ENCODE results near the gene ARFIP1.

Gene ARFIP1

DNA sequence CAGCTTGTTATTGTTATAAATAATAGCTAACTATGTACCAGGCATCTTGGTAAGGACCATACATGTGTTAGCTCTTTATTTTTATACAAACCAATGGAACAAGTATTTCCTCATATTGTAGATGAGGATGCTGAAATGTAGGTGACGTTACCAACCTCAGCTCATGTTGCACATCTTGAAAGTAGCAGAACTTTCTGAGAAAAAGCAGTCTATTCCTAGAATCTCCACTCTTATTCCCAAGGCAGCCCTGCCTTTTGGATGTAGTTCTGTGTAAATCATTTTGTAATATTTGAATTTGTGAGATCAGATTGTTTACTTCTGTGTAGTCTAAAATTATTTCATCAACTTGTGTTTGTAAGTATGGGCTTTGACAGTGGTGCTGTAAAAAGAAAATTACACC is 161.7 kb downstream of the ARFIP1 start:
- DNase-seq: no peak

DNA sequence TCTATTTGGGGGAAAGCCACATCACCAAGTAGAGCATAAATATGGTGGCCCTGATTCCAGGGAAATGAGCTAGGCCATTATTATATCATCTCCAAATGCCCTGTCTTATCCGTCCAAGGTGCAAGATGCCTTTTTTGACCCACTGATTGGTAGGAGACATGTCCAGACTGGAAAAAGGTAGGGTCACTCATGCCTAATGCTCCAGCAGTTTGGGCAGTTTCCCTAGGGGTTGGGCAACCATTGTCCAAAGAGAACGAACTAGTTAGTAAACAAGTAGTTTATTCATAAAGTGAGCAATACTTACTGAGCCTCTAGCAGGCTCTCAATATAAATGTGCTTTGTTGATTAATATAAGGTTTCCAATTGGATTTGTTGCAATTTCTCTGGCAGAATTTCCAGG is 162.6 kb downstream of the ARFIP1 start:
- DNase-seq: no peak

- DNase-seq: no peak
These were observed 163.9 kb downstream of the ARFIP1 start for GRCh38 chr4:152943672-152944071.

DNA sequence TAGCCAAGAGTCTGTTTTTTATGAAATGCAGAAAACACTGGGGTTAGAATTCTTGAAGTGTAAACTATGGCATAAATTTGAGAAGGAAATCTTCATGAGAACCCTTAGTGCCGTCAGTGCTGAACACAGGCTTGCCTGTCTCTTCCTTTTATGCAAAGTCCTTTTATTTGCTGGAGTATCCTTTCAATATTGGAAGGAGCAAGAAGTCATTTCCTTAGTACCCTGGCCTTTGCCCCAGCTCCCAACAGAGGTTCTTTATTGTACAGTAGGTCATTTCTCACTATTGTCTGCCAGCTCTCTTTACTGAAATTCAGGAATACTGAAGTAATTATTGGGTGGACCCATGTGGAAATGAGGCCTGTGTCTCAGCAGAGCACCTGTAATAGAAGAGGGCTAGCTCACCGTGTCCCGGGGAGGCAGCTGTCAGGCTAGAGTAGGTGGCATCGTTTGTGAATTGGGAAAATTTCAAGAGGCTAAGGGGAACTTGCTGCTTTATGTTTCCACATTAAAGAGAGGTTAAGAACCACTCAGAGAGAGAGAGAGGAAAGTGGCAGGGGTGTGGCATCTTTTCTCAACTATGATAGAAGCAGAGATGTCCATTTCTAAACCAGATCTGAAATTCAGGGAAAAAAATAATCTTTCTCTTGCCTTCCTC is 165.0 kb downstream of the ARFIP1 start:
- no peak for DNase-seq

DNA sequence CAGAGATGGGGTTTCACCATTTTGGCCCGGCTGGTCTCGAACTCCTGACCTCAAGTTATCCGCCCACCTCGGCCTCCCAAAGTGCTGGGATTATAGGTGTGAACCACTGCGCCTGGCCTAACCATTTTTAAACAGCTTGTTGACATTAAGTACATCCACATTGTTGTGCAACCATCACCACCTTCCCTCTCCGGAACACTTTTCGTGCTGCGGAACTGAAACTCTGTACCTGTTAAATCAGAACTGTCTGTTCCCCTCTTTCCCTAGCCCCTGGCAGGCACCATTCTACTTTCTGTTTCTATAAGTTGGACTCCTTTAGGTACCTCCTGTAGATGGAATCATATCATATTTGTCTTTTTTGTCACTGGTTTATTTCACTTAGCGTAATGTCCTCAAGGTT is 165.9 kb downstream of the ARFIP1 start:
- no peak for DNase-seq

GRCh38 chr4:152946446-152946845 is 166.7 kb downstream of the ARFIP1 start:
- DNase-seq: no peak

DNA sequence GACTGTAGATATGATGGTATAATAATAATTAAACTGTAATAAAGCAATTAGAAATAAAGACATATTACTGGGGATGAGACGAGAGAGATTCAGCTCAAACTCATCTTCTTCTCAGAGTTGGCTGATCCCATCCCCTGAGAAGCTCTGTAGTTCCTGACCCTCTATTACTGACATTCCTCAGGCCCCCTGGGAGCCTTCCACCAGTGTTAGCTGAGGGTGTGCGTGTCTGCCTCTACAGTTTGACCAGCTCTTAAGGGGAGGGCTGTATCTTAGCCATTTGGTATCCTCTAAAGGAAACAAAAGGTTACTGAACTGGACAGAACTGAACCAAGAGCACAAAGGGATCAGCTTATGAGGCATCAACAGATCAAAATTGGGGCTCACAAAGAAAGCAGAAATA is 167.6 kb downstream of the ARFIP1 start:
- no peak for DNase-seq

DNA sequence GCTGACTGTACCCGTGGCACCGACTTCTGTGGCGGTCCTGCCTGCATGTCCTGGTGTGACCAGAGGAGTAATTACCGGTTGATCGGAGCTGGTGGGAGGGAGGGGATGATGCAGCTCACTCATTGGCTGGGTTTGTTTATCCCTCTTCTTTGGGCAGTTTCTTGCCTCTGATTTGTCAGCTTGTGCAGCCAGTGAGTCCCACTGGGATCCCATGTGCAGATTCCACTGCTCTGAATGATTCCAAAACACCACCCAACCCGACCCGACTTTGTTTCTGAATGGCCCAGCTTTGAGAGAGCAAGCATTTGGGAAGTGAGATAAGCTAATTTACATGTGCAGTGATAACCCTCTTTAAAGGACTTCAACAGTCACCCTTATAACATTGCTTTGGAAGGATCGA is 170.2 kb downstream of the ARFIP1 start:
- no peak for DNase-seq

- no peak for DNase-seq
These were observed 170.9 kb downstream of the ARFIP1 start for GRCh38 chr4:152950402-152951274.

GRCh38 chr4:152951348-152951747 is 171.6 kb downstream of the ARFIP1 start:
- no peak for DNase-seq

DNA sequence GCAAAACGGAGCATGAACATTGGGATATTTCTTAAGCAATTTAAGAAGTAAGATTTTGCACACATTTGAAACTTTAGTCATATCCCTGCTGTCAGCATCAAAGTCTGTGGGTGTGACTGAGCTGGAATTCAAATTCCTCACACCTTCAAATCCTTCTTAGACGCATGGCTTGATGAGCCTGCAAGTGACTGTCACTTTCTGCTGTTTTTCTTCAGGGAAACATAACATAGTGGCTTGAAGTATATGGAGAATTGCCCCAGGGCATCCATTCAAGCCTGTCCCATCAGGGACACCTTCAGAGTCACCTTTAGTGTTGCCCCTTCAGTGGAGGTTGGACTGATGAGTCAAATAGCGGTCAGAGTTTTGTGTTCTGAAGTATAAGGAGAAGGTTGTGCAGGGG is 173.8 kb downstream of the ARFIP1 start:
- DNase-seq: no peak

- no peak for DNase-seq
These were observed 175.0 kb downstream of the ARFIP1 start for GRCh38 chr4:152954741-152955140.

- DNase-seq: no peak
These were observed 176.4 kb downstream of the ARFIP1 start for GRCh38 chr4:152956147-152956546.

DNA sequence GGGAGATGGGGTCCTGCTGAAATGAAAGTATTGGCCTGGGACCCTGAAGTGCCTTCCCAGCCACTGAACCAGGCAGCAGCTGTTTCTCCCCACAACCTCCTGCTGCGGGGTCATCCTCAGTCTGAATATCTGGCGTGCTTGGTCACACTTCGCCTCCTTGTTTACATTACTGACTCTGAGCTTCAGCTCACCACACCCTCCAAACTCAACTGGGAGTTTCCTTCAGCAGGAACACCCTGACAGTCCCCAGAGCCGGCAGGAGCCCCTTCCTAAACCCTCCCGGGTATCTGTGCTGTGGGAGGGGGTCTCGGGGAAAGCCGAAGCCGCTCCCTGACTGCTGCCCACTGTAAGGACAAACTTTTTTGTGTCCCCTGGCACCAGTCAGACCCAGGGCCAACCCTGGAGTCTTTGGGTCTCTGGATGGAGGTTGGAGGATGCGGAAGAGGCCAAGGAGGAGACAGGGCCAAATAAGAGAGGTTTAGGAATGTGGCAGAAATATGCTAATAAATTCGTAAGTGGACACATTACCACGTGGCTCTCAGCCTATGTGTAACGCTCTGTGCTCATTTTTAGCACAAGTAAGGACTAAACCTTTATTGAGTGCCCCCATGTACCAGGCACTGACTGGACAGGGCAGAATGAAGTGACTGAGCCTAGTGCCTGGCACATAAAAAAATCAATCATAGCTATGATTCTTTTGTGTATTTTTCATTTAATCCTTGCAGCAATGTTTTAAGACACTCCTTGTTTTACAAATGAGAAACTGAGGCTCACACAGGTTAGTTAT is 177.1 kb downstream of the ARFIP1 start:
- DNase-seq: no peak

DNA sequence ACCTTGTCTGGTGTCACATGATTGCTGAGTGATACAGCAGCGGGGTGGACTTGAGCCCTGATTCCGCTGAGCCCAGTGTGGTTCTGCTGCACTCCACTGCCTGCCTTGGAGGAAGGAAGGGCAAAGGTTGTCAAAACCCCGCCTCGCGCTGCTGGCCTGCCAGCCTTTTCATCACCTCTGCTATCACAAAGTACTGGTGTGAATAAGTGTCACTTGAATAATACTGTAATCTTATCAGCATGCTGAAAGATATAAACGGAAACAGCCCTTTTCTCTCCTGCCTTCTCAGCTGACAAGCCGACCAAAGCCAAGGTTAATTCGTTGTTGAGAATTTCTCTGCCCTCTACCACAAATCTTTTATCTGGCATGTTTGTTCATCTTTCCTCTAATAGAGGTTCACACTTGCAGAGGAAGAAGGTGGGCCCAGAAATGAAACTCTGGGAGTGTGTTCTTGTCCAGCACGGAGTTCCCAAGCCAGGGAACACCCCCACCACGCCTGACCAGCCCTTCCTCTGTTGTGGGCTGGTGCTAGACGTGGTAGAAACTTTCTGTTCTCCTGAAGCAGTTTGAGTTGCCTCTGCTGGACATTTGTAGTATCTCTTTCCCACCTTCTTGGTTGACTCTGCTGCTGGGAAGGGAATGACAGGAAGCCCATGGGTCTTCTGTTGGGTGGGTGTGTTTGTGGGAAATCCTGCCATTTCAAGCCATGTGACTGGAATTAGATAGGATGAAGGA is 177.8 kb downstream of the ARFIP1 start:
- no peak for DNase-seq

- no peak for DNase-seq
These were observed 179.3 kb downstream of the ARFIP1 start for GRCh38 chr4:152959080-152959479.

- no peak for DNase-seq
These were observed 180.3 kb downstream of the ARFIP1 start for GRCh38 chr4:152960082-152960481.

GRCh38 chr4:152961014-152961772 is 181.4 kb downstream of the ARFIP1 start:
- no peak for DNase-seq

DNA sequence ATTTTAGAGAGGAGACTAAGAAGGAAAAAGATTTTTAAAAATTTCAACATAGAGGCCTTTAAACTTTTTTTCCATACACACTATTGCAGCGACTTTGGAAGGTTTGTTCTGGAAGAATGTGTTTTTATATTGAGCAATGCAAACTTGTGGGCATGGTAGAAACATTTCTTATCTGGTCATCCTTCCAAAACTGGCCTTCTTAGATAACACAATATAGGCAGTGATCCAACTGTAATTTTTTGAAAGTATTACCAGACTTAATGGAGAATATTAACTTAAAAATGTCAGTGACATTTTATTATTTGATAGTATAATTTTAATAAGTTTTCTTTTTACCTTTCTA is 182.0 kb downstream of the ARFIP1 start:
- no peak for DNase-seq
